ENCODE measurements around the gene SSNA1. TPM values are rescaled to one million over a fixed set of nuclear protein-coding genes. Genes with fewer than 3 reads are reported as not detected.
A peak's percentile ranks its signal among the peaks of the same experiment; 100 is the strongest.

Gene SSNA1
- total RNA-seq, 4 donors from 2014 or later: 79.2 to 112 (median 93.1) TPM

DNA sequence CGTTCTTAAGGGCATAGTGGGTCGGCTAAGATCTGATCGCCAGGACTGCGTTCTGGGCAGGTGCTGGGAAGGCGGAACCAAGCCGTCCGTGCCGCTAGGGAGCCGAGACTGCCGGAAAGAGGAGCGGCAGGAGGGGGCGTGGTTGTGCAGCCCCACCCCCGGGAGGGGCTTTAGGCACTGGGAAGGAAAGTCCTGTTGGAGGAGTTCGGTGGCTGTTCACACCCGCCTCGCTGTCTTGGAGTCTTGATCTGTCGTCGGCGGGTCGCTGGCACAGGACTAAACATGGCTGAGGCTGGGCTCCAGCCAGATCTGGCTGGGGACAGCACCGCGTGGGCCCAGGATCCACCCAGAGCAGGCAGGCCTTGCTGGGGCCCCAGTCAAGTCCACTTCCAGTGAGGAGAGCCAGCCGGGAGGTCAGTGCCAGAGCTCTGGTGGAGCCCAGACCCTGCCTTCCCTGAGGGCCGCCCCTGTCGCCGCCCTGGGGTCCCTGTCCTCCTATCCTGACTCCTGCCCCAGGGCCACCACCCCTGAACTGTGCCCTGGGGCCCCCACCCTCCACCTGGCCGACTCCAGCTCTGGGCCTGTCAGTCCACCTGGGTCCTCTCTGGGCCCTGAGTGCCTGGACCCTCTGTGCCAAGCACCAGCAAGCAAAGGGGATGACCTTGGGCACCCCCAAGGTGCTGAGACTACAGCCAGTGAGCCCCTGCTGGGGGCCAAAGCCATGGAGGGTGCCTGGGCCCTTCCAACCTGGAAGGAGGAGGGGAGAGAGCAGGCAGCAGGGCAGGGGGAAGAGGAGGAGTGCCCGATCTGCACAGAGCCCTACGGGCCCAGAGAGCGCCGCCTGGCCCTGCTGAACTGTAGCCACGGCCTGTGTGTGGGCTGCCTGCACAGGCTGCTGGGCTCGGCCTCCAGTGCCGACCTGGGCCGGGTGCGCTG, 29.1 kb downstream of the SSNA1 start:
- TF ChIP-seq, protein P1, sequence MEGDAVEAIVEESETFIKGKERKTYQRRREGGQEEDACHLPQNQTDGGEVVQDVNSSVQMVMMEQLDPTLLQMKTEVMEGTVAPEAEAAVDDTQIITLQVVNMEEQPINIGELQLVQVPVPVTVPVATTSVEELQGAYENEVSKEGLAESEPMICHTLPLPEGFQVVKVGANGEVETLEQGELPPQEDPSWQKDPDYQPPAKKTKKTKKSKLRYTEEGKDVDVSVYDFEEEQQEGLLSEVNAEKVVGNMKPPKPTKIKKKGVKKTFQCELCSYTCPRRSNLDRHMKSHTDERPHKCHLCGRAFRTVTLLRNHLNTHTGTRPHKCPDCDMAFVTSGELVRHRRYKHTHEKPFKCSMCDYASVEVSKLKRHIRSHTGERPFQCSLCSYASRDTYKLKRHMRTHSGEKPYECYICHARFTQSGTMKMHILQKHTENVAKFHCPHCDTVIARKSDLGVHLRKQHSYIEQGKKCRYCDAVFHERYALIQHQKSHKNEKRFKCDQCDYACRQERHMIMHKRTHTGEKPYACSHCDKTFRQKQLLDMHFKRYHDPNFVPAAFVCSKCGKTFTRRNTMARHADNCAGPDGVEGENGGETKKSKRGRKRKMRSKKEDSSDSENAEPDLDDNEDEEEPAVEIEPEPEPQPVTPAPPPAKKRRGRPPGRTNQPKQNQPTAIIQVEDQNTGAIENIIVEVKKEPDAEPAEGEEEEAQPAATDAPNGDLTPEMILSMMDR (IDR thresholded peaks at IDR 0.05): no peak
- TF ChIP-seq POLR2A (IDR thresholded peaks at IDR 0.05): no peak
- intact Hi-C loops (cut with DNase I; ENCODE audit: low total_unique reads): no loop called here
- WGBS, 2 donors: 25 to 44% methylated on average over 23 to 31 of the region's 36 CpGs
- H3K4me3 ChIP-seq (ENCODE audit: low read depth, poor library complexity, severe bottlenecking): peak overlapping the region; percentile 25
- DNase-seq (ENCODE audit: low spot score in 2 of 2): peak; percentile 76 to 94

GRCh38 chr9:137218212-137218753, 29.8 kb downstream of the SSNA1 start:
- intact Hi-C loops (cut with DNase I; ENCODE audit: low total_unique reads): no loop called here
- no peak for DNase-seq (ENCODE audit: low spot score in 2 of 2)
- WGBS, 2 donors: 63 to 72% methylated on average over 19 to 20 of the region's 30 CpGs
- TF ChIP-seq, protein P1 (IDR thresholded peaks at IDR 0.05): no peak
- no peak for TF ChIP-seq POLR2A (IDR thresholded peaks at IDR 0.05)
- H3K4me3 ChIP-seq (ENCODE audit: low read depth, poor library complexity, severe bottlenecking): no peak overlapping the region

GRCh38 chr9:137218754-137219271, 30.3 kb downstream of the SSNA1 start:
- WGBS, 2 donors: 79 to 85% methylated on average over 12 of the region's 12 CpGs
- no peak overlapping the region for H3K4me3 ChIP-seq (ENCODE audit: low read depth, poor library complexity, severe bottlenecking)
- no peak for DNase-seq (ENCODE audit: low spot score in 2 of 2)
- no peak for TF ChIP-seq POLR2A (IDR thresholded peaks at IDR 0.05)
- TF ChIP-seq, protein P1 (IDR thresholded peaks at IDR 0.05): no peak
- intact Hi-C loops (cut with DNase I; ENCODE audit: low total_unique reads): no loop called here

- intact Hi-C loops (cut with DNase I; ENCODE audit: low total_unique reads): no loop called here
- no peak overlapping the region for H3K4me3 ChIP-seq (ENCODE audit: low read depth, poor library complexity, severe bottlenecking)
- WGBS, 2 donors: 76 to 85% methylated on average over 3 to 10 of the region's 10 CpGs
Observed at GRCh38 chr9:137219757-137220316, 31.4 kb downstream of the SSNA1 start.

DNA sequence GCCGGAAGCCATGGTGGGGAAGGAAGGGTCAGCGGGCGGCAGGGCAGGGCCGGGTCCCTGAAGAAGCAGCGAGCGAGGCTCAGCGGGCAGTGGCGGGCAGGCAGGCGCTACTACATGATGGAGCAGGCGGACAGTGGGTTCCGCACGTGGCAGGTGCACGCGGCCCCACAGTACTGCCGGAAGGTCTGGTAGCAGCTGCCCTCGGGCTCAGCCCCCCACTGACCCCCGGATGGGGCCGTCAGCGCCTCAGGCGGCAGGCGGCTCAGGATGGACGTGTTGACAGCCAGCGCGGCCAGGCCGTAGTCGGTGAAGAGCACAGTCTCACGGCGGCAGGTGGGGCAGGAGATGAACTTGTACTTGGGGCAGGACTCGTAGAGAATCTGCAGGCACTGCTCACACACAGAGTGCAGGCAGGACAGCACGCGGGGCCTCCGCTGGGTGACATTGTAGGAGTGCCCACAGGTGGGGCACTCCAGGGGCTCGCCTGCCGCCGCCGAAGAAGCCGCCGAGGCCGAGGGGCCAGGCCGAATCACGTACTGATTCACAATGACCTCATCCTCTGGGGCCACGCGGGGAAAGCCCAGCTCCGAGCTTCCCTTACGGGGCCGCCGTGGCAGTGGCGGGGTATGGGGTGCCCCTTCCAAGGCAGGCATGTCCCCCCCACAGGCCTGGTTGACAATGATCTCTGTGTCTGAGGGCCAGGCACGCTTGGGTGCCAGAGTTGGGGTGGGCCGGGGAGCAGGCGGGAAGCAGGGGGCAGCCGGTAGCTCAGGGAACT, 32.0 kb downstream of the SSNA1 start:
- WGBS, 2 donors: 89 to 91% methylated on average over 38 to 52 of the region's 52 CpGs
- TF ChIP-seq, protein P1 (IDR thresholded peaks at IDR 0.05): no peak
- no peak for TF ChIP-seq POLR2A (IDR thresholded peaks at IDR 0.05)
- no peak overlapping the region for H3K4me3 ChIP-seq (ENCODE audit: low read depth, poor library complexity, severe bottlenecking)
- intact Hi-C loops (cut with DNase I; ENCODE audit: low total_unique reads): no loop called here
- DNase-seq (ENCODE audit: low spot score in 2 of 2): no peak

More at GRCh38 chr9:137219757-137220316, 31.4 kb downstream of the SSNA1 start:
- TF ChIP-seq, protein P1 (IDR thresholded peaks at IDR 0.05): no peak
- TF ChIP-seq POLR2A (IDR thresholded peaks at IDR 0.05): no peak
- DNase-seq (ENCODE audit: low spot score in 2 of 2): no peak

Measured in lower leg skin (tissue), 4 donors.